GM13977 (cell line): ENCODE data around the gene CCDC12.

Source experiments
- DNase-seq: peaks from one replicate; pipeline ENCODE4 v3.0.0; 2012; ENCODE audit warnings: low spot score
- in situ Hi-C: fragments of 300-500 bp; cut with MboI; formaldehyde crosslinking; loops from one replicate; pipeline ENCODE4 v1.12.0; 2022; ENCODE audit warnings: low sequenced_read_pairs, low pct_unique_long_range_greater_than_20kb, mixed read lengths, inconsistent platforms; ENCODE audit not compliant: unreplicated experiment
- TF ChIP-seq, protein P1 (sequence below): IDR thresholded peaks from 2 replicates; pipeline ENCODE4 v1.5.1; 2012; ENCODE audit warnings: mild to moderate bottlenecking, control low read depth; ENCODE audit not compliant: insufficient read depth; ENCODE audit errors: extremely low read depth, missing control alignments

CCDC12 gene

DNA sequence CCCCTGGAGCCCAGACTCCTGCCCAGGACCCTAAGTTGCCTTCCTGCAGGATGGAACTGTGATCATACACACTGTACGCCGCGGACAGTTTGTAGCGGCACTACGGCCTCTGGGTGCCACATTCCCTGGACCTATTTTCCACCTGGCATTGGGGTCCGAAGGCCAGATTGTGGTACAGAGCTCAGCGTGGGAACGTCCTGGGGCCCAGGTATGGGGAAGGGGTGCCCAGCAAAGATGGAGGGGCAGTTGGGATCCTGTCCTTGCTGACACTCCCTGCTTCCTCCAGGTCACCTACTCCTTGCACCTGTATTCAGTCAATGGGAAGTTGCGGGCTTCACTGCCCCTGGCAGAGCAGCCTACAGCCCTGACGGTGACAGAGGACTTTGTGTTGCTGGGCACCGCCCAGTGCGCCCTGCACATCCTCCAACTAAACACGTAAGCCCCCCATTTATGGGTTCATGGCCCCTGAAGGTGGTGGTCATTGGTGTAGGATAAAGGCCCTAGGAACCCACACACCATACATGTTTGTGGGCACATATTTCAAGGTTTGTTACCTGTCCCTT lies 31.8 kb upstream of the CCDC12 start:
- in situ Hi-C loops: no loop called here
- DNase-seq: no peak
- TF ChIP-seq, protein P1, sequence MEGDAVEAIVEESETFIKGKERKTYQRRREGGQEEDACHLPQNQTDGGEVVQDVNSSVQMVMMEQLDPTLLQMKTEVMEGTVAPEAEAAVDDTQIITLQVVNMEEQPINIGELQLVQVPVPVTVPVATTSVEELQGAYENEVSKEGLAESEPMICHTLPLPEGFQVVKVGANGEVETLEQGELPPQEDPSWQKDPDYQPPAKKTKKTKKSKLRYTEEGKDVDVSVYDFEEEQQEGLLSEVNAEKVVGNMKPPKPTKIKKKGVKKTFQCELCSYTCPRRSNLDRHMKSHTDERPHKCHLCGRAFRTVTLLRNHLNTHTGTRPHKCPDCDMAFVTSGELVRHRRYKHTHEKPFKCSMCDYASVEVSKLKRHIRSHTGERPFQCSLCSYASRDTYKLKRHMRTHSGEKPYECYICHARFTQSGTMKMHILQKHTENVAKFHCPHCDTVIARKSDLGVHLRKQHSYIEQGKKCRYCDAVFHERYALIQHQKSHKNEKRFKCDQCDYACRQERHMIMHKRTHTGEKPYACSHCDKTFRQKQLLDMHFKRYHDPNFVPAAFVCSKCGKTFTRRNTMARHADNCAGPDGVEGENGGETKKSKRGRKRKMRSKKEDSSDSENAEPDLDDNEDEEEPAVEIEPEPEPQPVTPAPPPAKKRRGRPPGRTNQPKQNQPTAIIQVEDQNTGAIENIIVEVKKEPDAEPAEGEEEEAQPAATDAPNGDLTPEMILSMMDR: no peak

DNA sequence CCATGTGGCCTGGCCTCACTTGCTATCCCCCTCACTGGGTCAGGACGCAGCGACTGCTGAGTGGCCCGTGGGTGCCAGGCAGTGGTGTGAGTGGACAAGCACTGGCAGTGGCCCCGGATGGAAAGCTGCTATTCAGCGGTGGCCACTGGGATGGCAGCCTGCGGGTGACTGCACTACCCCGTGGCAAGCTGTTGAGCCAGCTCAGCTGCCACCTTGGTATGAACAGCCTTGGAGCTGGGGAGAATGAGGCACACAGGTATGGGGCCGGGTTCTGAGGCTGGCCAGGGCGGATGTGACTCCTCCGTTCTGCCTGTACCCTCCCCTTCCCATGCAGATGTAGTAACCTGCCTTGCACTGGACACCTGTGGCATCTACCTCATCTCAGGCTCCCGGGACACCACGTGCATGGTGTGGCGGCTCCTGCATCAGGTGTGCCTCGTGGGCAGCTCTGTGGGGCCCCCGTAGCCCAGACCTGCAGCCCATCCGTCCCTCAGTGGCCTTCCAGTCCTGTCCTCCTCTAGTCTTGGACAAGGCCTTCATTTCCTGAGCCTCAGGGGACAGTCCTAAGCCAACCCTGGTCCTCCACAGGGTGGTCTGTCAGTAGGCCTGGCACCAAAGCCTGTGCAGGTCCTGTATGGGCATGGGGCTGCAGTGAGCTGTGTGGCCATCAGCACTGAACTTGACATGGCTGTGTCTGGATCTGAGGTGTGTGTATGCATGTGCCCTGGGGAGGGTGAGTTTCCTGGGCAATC lies 31.1 kb upstream of the CCDC12 start:
- DNase-seq: no peak
- TF ChIP-seq, protein P1: no peak
- in situ Hi-C loops: no loop called here

DNA sequence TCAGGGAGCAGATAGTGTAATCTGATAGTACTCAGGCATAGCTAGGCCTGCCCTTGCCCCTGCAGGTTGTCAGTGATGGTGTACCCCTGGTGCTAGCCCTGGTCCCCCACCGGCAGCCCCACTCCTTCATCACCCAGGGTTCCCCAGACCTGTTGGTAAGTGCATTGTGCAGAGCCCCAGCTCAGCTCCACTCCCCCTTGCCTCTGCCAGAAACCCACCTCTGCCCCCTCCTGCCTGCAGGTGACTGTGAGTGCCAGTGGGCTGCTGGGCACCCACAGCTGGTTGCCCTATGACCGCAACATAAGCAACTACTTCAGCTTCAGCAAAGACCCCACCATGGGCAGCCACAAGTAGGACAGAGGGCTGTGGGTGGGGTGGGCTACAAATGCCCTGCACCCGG lies 30.5 kb upstream of the CCDC12 start:
- TF ChIP-seq, protein P1: no peak
- DNase-seq: no peak
- in situ Hi-C loops: no loop called here

DNA sequence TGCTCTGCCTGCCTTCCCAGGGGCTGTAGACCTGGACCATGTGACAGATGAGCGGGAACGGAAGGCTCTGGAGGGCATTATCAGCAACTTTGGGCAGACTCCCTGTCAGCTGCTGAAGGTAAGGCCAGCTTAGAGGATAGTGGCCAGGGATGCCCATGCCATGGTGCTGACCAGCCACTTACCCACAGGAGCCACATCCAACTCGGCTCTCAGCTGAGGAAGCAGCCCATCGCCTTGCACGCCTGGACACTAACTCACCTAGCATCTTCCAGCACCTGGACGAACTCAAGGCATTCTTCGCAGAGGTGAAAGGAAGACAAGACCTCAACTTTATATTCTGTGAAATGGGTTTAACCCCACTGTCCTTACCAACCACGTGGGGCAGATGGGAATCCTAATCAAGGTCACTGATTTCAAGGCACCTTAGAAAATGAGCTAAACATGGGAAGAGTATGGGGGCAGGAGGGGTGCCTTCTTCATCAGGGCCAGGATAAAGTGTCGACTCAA lies 29.7 kb upstream of the CCDC12 start:
- no peak for DNase-seq
- in situ Hi-C loops: no loop called here
- TF ChIP-seq, protein P1: no peak

- TF ChIP-seq, protein P1: no peak
- DNase-seq: no peak
- in situ Hi-C loops: no loop called here
Measured at GRCh38 chr3:47005212-47006144, 28.9 kb upstream of the CCDC12 start.
